GM18499 (cell line): ENCODE results near the gene BTF3.
"Not testable (repeated sequence)": the region's sequence is repeated elsewhere in the genome, so short reads cannot be mapped to it uniquely, and the experiment has no call there.

Source experiments
- ATAC-seq: cut with Tn5 transposase; IDR thresholded peaks from one replicate; pipeline ENCODE4 v1.9.1; 2021; ENCODE audit warnings: moderate number of reproducible peaks; ENCODE audit not compliant: insufficient read depth, unreplicated experiment

Gene BTF3

GRCh38 chr5:73484511-73484910 lies 13.7 kb upstream of the BTF3 start:
- ATAC-seq = no peak

DNA sequence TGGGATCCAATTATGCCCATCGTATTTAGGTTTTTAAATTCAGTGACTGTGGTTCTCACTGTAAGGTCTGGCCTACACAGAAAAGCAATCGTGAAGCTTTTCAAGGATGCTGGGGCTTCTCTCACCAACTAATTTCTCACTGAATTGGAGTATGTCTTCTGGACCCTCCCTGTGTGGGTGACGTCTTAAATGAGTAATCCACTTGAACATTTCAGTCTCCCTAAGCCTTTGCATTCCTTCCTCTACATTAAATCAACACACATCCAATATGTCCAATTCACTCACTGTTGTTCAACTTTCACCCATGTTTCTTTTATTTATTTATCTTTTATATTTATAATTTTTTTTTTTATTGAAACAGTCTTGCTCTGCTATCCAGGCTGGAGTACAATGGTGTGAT lies 12.5 kb upstream of the BTF3 start:
- no peak for ATAC-seq

- ATAC-seq = no peak
Measured at GRCh38 chr5:73486119-73486899, 11.9 kb upstream of the BTF3 start.

DNA sequence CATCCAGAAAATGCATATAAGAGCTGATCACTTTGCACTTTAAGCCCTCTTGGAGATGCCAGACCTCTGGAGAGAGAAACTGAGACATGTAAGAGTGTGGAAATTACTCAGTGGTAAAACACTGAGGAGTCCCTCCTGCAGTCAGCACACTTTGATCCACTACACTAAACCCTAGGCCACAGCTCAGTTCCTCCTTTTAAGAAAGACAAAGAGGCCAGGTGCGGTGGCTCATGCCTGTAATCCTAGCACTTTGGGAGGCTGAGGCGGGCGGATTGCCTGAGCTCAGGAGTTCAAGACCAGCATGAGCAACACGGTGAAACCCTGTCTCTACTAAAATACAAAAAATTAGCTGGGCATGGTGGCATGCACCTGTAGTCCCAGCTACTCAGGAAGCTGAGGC lies 11.0 kb upstream of the BTF3 start:
- ATAC-seq = not testable (repeated sequence)

- no peak for ATAC-seq
Measured at GRCh38 chr5:73487815-73488214, 10.4 kb upstream of the BTF3 start.

GRCh38 chr5:73488806-73489205 lies 9.4 kb upstream of the BTF3 start:
- no peak for ATAC-seq

DNA sequence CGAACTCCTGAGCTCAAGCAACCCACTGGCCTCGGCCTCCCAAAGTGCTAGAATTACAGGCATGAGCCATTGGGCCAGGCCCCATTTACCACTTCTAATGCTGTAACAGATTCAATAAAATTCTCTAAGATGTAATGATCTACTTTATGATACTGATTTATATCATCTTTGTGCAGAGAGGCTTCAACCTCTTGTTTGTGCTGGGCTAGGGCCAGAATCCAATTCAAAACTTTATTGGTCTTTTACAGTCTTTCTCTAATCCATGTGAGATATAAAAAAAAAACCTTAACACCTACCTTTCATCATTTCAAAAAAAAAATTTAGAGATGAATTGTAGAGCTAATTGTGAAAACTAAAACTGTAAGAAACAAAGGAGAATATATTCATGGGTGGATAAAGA lies 8.2 kb upstream of the BTF3 start:
- no peak for ATAC-seq

- no peak for ATAC-seq
Measured at GRCh38 chr5:73491155-73491554, 7.1 kb upstream of the BTF3 start.

- no peak for ATAC-seq
Measured at GRCh38 chr5:73493421-73493820, 4.8 kb upstream of the BTF3 start.

GRCh38 chr5:73494721-73495120 lies 3.5 kb upstream of the BTF3 start:
- no peak for ATAC-seq

- no peak for ATAC-seq
Measured at GRCh38 chr5:73495772-73496335, 2.4 kb upstream of the BTF3 start.

DNA sequence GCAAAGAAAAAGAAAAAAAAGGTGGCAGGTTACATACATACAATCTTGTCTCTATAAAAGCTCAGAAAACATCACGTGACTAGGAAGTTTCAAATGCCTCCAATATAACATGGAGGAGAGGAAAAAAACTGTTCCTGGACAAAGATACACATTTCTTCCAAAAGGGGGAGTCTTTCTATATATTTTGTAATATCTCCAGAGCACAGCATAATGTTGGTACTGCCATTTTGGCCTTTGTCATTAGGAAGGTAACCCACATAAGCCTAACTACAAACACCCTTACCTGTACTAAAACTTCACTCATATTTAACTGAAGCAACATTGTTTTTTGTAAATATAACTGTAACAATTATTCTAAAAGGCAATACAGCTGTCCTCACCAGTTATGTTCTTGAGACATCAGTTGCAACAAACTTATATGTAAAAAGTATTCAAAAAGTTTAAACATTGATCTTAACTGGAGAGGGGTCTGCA lies 1.2 kb upstream of the BTF3 start:
- no peak for ATAC-seq

DNA sequence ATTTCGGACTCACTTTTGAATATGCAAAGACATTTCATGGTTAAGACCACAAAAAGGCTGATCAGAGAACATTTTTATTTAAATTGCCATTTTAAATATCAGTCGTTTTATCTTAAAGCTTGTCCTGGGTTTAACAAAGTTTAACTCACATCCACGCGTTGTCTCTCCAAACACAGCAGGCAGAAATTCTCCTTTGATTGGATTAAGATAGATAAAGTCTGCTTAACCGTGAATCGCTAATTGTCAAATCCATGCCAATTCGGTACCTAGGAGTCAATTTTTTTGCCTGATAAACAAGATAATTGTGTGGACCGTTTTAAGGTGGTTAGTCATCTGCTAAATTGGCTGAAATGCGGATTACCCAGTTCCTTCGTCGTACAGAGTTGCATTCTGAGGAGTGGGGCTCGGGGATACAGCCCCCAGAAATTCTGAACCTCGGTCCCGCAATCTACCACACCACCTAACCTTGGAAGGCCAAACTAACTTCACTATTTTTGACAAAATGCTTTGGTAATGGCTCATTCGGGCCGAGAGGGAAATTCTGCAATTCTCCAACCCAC lies 665 bp upstream of the BTF3 start:
- ATAC-seq = no peak

DNA sequence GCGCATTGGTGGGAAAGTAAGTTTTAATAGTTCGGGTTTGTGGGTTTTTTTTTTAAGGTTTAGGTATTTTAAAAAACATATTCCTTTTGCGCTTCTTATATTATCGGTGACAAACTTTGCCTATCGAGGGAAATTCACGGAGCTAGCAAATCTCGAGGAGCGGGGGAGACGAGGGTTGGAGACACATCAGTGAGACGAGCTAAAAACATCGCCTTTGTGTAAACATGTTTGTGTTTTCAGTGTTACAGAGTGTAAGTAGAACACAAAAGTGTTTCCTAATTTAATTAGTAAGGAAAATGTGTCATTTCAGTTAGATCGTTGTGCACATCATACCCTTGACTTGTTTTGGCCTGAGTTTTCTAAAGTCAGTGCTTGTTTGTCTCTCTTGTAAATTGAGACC lies 945 bp downstream of the BTF3 start:
- ATAC-seq = no peak

DNA sequence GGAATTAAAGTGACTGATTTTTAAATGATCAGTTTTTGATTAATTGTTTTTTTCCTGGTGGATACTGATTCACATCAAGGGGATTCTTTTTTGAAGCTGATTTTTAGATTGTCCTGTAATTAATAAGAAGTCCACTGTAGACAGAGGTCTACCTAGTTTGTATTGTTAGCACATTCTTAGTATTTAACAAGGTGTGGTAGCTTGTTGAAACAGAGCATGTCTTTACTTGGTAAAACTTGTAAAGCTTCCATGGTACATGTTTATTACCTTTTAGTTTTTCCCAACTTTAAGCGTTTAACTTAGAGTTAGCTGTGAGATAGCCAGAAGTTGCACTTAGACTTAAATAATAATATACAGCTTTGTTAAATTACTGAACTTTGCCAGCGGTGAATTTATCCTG lies 1.5 kb downstream of the BTF3 start:
- ATAC-seq = no peak

GRCh38 chr5:73501406-73501805 lies 3.2 kb downstream of the BTF3 start:
- ATAC-seq = no peak

DNA sequence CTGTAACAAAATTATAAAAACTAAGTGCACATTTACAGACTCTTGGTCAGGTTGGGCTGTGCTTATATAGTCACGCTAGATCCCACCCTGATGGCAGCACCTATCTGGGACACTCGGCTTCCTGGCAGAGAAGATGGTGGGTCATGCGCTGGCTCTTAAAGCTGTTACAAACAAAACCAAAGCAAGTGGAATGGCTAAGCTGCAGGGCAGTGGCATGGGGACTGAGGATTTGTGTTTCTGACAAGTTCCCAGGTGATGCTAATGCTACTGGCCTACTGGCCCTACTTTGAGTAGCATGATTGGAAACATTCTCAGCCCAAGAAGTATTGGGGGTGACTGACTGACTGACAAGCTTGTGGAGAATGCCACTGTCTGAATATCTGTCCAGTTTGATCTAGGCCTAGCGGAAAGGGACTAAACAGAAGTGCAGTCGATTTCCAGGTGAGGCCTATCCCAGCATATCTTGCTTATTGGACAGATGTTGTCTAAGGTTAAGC lies 8.3 kb downstream of the BTF3 start:
- no peak for ATAC-seq

DNA sequence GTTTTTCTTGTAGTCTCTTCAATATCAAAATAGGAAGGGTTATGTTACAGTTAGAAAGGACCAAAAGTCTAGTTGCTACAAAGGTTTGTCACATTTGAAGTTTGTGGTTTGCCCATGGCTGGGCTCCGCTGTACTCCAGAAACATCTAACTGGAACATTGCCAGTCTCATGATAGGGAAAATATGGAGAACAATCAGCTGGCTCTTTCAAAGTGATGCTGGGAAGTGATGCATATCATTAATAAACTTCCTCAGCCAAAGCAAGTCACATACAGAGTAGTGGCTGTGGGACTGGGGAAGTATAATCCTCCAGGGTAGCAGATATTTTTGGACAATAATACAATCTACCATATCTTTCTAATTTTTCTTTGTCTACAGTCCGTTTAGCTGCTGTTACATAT lies 8.8 kb downstream of the BTF3 start:
- ATAC-seq = no peak

GRCh38 chr5:73508521-73508920 lies 10.3 kb downstream of the BTF3 start:
- ATAC-seq = not testable (repeated sequence)

- no peak for ATAC-seq
Measured at GRCh38 chr5:73513996-73514395, 15.8 kb downstream of the BTF3 start.

- ATAC-seq = no peak
Measured at GRCh38 chr5:73514418-73514817, 16.2 kb downstream of the BTF3 start.

DNA sequence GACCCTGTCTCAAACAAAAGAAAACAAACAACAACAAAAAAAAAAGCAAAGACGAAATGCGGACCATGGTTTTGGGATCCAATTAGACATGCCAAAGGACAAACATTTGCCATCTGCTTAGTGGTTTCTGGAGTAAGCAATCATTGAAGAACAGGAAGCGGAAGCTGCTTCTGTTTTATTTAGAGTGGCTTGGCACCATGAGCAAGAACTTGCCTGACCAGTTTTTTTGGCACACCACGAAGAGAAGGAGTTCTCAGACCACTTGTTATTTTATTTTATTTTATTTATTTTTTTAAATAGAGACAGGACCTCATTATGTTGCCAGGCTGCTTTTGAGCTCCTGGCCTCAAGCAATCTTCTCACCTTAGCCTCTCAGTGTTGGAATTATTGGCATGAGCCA lies 17.0 kb downstream of the BTF3 start:
- ATAC-seq = no peak
